Inflammatory macrophage (primary cell): ENCODE data around the gene WWC2.
"Not testable (repeated sequence)": the region's sequence is repeated elsewhere in the genome, so short reads cannot be mapped to it uniquely, and the experiment has no call there.

Experiments
- DNase-seq, 2 donors: peaks; one replicate each; pipeline ENCODE4 v3.0.0-alpha.2; 2020 to 2022

WWC2 gene

DNA sequence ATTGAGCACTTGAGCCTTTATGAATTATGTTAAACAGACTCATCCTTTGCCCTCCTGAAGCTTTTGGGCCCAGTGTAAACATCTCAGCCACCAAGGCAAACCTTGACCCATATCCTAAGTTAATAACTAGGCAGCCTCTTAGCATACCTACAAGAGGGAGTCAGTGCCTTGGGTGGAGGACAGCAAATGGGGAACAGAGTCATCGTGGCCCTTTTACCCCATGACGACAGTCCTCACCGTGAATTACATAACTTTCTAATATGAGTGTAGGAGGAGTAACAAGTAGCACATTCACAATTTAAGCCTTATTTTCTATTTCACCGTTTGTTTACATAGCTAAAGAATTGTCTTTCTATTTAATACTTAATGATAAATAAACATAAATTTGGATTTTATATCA, 204.2 kb downstream of the WWC2 start:
- DNase-seq, result peak; percentile 55 to 75

GRCh38 chr4:183304067-183304466, 205.0 kb downstream of the WWC2 start:
- no peak for DNase-seq

GRCh38 chr4:183304538-183304937, 205.5 kb downstream of the WWC2 start:
- no peak for DNase-seq

DNA sequence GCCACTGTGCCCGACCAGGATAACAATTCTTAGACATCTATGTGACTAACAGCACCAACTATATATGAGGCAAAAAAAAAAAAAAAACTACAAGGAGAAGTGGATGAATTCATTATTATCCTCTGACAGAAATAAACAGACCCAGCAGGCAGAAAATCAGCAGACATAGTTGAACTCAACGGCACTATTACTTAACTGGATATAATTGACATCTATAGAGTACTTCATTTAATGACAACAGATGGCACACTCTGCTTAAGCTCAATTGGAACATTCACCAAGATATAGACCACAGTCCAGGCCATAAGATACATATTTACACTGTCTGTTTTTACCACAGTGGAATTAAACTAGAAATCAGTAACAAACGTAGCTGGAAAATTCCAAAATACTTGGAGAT, 207.8 kb downstream of the WWC2 start:
- no peak for DNase-seq

DNA sequence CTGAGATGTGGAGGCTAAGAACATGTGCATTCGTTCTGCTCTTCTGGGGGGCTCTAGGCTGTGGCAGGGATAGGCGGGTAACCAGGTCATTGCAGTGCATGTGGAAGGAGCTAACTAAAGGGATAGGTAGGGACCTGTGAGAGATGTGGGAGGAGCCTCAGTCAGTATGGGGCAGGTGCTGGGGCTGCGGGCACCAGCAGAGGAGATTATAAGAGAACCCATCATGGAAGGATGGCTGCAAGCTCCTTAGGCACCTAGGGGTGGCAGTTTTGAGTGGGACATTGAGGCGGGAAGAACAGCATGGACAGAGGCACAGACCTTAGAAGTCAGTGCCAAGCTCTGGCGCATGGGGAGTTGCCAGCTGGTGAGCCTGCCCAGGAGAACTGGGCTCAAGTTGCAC, 213.8 kb downstream of the WWC2 start:
- DNase-seq, result no peak

GRCh38 chr4:183314336-183314735, 215.3 kb downstream of the WWC2 start:
- DNase-seq, result no peak

DNA sequence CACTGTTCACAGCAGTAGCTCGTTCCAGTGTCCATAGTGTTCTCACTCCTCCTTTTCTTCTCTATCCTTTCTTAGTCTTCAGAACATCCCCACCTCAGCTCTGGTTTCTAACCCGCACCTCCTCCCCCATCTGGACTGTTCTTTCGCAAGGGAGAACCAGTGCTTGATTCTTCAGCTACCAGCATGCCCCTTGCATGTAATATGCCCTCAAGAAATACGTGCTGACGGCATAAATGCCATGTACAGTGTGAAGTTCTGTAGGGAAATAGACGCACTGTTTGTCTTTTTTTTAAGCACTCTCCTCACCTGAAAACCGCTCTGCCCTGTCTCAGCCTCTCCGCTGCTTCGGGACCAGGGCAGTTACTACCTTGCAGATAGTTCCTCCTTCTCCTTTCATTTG, 215.7 kb downstream of the WWC2 start:
- no peak for DNase-seq

DNA sequence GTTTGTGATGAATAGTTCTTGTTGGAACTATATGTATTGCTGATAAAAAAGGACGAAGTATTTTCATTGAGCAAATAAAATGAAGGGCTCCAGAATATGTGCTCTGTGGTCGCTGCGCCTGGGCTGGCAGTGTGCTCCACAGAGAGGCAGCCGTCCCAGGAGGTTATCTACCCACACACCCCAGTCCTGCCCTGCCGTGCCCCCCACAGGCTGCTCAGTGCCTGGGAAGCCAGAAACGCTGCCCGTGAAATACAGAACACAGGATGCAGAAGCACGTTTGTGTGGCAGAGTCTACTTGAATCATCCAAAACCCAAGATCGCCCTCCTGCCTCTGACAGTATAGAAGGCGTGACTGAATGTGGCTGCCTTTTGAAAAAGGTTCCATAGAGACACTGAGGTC, 219.6 kb downstream of the WWC2 start:
- DNase-seq, result no peak

DNA sequence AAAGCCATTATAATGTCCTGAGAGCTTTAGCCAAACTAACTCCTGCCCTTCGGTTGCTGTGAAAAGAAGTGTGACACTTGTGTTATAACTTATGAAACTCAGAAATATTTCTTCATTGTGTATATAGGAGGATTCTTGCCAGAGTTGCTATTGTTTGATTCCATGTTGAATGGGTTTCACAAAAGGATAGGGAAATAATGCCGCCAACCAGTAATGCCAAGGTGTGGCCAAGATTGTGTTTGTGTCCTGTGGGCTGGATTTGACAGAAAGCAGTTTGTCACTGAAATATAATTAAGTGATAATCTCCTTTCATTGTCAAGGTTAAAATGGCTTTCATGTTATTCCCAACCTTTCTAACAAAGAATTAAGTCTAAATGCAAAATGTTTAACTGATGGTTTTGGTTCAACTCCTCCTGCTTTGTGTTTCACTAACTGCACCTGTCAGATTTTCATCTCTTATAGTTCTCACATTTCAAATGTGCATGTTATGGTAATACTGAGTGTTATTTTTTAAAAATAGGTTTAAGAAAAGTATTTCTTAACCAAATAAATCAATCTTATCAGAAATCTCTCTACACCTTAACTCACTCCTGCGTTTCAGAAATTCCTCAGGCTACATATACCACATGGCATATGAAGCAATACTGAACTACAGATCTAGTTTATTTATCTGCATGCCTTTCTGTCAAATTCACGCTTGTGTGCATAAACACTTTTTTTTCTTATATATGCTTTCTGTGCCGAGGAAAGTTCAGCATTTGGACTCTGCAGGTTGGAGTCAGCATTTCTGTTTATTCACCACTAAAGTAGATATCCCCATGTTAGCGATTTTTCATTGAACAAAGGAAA, 221.4 kb downstream of the WWC2 start, which contains the start of gene CLDN22:
CLDN22 (minus strand) TSS at position 66 of the 849 bp plus-strand sequence; CDS start at position 8, 58 bp downstream.
- no peak for DNase-seq

- DNase-seq, result no peak
Observed at GRCh38 chr4:183321079-183321478, 222.0 kb downstream of the WWC2 start.

GRCh38 chr4:183321516-183321915, 222.5 kb downstream of the WWC2 start:
- no peak for DNase-seq

GRCh38 chr4:183322326-183322725, 223.3 kb downstream of the WWC2 start, which contains the start of gene CLDN24:
CLDN24 (minus strand) TSS chr4:183322426; CDS start chr4:183322426, 0 bp downstream.
- no peak for DNase-seq

DNA sequence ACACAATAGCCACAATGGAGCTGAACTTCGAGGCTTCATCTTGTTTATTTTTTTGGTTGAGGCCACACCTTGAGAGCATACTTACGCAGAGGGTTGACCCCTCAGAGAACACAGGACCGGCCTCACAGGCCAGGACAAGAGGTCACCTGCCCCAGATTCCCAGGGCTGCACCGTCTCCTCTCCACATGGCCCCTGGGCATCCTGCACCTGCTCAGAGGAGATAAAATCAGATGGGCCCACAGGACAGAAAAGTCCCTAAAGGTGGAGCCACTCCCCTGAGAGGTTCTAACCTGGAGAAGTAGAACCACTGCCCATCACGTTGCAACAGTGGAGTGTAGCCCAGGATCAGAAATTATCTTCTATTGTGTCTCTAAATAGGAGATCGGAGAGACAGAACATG, 224.2 kb downstream of the WWC2 start:
- no peak for DNase-seq

- DNase-seq, result not testable (repeated sequence)
Observed at GRCh38 chr4:183324056-183324455, 225.0 kb downstream of the WWC2 start.

DNA sequence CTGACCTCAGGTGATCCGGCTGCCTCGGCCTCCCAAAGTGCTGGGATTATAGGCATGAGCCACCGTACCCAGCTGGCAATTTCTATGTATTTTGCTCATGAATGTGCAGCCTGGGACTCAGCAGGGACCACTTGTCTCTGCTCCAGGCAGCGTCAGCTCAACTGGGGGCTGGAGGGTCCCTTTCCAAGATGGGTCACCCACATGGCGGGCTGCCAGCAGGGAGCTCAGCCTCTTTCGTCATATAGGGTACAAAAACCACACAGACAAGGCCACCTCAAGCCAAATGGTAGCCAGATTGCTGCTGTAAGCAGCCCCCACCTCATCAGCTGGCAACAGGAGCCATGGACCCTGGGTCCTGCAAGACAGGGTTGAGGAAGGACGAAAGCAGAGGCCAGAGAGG, 225.6 kb downstream of the WWC2 start:
- no peak for DNase-seq

DNA sequence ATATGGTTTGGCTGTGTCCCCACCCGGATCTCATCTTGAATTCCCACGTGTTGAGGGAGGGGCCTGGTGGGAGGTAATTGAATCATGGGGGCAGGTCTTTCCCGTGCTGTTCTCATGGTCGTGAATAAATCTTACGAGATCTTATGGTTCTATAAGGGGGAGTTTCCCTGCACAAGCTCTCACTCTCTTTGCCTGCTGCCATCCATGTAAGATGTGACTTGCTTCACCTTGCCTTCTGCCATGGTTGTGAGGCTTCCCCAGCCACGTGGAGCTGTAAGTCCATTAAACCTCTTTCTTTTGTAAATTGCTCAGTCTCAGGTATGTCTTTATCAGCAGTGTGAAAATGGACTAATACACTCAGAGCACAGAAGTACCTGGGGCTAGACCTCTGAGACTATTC, 227.3 kb downstream of the WWC2 start:
- not testable (repeated sequence) for DNase-seq

DNA sequence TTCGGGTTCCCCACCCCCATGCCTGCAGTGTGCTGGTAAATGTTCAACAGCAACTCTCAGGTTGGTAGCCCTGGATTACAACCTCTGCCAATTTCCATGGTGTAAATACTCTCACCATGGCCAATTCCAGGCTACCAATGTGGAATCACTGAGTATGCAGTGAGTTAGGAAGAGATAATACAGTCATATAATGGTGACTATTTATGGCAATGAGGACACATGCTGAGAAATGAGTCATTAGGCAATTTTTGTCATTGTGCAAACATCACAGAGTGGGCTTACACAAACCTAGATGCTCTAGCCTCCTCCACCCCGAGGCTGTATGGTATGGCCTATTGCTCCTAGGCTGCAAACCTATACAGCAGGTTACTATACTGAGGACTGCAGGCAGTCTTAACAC, 227.8 kb downstream of the WWC2 start:
- DNase-seq, result peak in 1 of 2 donors; percentile 7

DNA sequence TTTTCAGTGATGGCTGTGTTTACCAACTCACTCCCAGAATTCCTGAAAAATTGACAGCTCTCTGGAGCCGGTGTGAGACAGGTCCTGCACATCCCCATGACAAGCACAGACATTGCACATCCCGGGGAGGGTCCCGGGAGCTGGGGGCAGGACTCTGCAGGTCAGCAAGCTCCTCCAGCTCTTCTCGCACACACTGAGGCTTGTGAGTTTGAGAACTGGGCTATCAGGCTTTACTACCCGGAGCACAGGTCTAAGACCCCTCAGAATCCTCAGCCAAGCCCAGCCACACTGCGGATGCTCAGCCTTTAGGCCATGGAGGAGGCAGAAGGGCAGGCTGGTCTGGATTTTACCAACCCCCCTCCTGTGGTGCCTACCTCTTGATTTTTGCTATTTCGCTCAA, 228.8 kb downstream of the WWC2 start:
- DNase-seq, result no peak

- DNase-seq, result no peak
Observed at GRCh38 chr4:183328832-183329231, 229.8 kb downstream of the WWC2 start.

DNA sequence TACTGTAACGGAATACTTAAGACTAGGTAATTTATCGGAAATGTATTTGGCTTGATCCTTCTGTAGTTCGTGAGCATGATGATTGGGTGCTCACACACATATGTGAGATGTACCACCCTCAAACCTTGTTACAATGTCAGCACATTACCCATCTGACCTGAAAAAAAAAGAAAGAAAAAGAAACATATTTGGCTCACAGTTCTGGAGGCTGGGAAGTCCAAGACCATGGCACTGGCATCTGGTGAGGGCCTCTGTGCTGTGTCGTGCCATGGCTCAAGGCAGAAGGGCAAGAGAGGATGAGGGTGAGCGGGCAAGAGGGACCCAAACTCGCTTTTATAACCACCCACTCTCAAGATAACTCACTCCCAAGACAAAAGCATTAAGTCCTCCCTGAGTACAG, 230.2 kb downstream of the WWC2 start:
- DNase-seq, result no peak

DNA sequence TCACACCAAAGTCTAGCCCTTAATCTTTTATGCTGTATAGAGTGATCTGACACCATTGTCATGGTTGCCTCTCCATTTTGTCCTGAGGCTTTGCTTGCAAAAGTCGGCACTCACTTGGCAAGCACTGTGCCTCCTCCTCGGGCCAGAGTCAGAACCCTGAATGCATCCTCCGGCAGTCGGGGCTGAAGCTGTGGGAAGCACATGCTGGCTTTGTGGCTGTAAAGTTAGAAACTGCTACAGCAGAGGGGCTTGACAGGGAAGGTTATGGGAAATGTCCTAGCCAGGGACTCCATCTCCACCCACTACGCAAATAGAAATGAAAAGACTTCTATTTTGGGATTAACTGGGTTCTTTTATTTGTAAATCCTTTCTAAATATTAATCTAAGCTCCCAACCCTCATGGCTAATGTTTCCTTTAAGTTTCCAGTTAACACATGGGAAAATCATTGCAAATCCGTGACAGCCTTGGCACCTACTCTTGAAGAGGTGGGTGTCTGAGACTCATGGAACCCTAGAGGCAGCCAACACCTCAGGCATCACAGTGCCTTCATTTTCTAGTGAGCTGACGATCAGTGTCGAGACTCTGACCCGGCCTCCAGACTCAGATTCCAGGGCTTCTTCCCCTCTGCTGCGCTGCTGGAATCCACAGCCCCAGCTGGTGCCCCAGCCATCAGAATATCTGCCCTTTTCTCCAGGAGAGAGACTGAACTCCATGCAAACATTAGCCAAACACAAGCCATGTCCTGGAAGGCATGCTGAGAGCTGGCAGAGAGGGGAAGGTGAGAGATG, 231.1 kb downstream of the WWC2 start:
- no peak for DNase-seq

GRCh38 chr4:183330841-183331240, 231.8 kb downstream of the WWC2 start:
- no peak for DNase-seq

GRCh38 chr4:183332447-183332846, 233.4 kb downstream of the WWC2 start:
- no peak for DNase-seq

- DNase-seq, result no peak
Observed at GRCh38 chr4:183333202-183333601, 234.1 kb downstream of the WWC2 start.
